ENCODE data around the gene FUT1. TPM values are rescaled to one million over a fixed set of nuclear protein-coding genes. Genes with fewer than 3 reads are reported as not detected.

FUT1 gene
- total RNA-seq, 4 donors from 2014 or later: 0.83 to 2.5 (median 2.1) TPM

DNA sequence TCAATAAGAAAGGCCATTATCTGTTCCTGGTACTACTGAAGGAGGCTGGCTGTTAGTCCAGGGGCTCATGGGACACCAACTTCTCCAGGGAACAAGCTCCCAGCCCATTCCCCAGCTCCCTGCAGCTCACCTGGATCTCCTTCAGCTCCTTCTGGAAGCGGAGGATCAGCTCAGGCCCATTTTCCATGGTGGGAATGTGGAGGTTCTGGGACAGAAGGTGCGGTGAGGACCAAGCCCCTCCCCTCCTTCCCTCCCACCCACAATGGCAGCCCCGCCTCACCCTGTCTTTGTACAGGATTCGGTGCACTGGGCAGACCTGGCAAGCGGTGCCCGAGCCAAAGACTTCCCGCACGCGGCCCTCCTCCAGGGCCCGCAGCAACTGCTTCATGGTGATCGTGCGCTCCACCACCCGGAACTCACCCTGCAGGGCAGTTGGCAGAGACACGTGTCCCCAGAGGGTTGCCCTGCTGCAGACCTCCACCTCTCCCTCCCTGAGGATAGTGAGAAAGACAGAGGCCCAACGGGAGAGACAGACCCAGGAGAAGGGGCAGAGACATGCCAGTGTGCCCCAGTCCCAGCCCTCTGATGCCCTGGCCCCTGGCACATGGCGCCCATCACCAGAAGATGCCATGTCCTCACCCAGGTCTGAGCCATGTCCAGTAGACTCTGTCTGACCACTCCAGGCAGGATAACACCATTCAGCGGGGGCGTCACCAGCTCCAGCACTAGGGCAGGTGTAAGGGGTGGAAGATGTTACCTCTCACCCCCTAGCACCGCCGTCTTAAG is 44.0 kb upstream of the FUT1 start:
- Histone ChIP-seq H3K36me3 (peaks cover 7 to 31% (median 18%) of the 10 kb centered on the region in 4 donors), H3K4me3 (no peak overlapping the region), H3K4me1 (peaks cover 16 to 28% (median 23%) of the 10 kb centered on the region in 4 donors), H3K9me3 (no peaks in the 10 kb centered on the region), H3K27me3 (no peaks in the 10 kb centered on the region), H3K27ac (replicated peaks in 1 of 4) (peak overlapping the region; percentile 86 to 92 (median 89))
- WGBS: 91% methylated on average over 17 of the region's 20 CpGs
- TF ChIP-seq POLR2AphosphoS5 (IDR thresholded peaks at IDR 0.05): no peak
- TF ChIP-seq EP300 (IDR thresholded peaks at IDR 0.05): no peak
- no peak for TF ChIP-seq POLR2A (IDR thresholded peaks at IDR 0.05; ENCODE audit: low read depth)
- TF ChIP-seq, protein P1, sequence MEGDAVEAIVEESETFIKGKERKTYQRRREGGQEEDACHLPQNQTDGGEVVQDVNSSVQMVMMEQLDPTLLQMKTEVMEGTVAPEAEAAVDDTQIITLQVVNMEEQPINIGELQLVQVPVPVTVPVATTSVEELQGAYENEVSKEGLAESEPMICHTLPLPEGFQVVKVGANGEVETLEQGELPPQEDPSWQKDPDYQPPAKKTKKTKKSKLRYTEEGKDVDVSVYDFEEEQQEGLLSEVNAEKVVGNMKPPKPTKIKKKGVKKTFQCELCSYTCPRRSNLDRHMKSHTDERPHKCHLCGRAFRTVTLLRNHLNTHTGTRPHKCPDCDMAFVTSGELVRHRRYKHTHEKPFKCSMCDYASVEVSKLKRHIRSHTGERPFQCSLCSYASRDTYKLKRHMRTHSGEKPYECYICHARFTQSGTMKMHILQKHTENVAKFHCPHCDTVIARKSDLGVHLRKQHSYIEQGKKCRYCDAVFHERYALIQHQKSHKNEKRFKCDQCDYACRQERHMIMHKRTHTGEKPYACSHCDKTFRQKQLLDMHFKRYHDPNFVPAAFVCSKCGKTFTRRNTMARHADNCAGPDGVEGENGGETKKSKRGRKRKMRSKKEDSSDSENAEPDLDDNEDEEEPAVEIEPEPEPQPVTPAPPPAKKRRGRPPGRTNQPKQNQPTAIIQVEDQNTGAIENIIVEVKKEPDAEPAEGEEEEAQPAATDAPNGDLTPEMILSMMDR (IDR thresholded peaks at IDR 0.05): no peak
- intact Hi-C loops (cut with DNase I): loop anchor here (10.0 kb wide), 1 partner anchor 152 kb away; the partner anchor contains the start of gene CA11
- no peak for DNase-seq (ENCODE audit: extremely low spot score)

DNA sequence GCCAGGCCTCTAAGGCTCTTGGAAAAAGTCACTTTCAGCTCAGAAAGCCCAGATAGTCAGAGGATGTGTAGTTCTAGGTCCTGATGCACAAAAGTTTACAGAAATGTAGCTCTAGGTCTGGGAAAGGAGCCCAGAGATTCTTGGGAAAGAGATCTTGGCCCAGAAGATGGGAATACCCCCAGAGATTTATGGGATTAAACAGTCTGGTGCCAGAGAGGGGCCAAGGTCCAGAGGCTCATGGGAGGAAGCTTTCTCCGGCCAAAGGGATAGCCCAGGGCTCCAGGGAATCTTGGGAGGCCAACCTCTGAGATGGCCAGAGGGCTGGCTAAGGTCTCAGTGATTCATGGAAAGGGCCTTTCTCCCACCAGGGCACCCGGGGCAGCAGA is 43.2 kb upstream of the FUT1 start:
- Histone ChIP-seq H3K4me1 (peaks cover 16 to 28% (median 23%) of the 10 kb centered on the region in 4 donors), H3K4me3 (peak overlapping the region in 2 of 4 donors; percentile 53 to 54), H3K27ac (replicated peaks in 1 of 4) (peak overlapping the region; percentile 86 to 92 (median 89)), H3K36me3 (peaks cover 7 to 31% (median 18%) of the 10 kb centered on the region in 4 donors), H3K9me3 (no peaks in the 10 kb centered on the region), H3K27me3 (no peaks in the 10 kb centered on the region)
- DNase-seq (ENCODE audit: extremely low spot score): no peak
- WGBS: 29% methylated on average over 1 of the region's 2 CpGs
- TF ChIP-seq POLR2AphosphoS5 (IDR thresholded peaks at IDR 0.05) (no peak), EP300 (IDR thresholded peaks at IDR 0.05) (no peak), POLR2A (IDR thresholded peaks at IDR 0.05; ENCODE audit: low read depth) (no peak)
- TF ChIP-seq, protein P1 (IDR thresholded peaks at IDR 0.05): no peak
- intact Hi-C loops (cut with DNase I): loop anchor here (2.0 to 10.0 kb wide), 2 partner anchors 41 to 151 kb away; partner anchors contain the start of genes CA11 and HSD17B14

DNA sequence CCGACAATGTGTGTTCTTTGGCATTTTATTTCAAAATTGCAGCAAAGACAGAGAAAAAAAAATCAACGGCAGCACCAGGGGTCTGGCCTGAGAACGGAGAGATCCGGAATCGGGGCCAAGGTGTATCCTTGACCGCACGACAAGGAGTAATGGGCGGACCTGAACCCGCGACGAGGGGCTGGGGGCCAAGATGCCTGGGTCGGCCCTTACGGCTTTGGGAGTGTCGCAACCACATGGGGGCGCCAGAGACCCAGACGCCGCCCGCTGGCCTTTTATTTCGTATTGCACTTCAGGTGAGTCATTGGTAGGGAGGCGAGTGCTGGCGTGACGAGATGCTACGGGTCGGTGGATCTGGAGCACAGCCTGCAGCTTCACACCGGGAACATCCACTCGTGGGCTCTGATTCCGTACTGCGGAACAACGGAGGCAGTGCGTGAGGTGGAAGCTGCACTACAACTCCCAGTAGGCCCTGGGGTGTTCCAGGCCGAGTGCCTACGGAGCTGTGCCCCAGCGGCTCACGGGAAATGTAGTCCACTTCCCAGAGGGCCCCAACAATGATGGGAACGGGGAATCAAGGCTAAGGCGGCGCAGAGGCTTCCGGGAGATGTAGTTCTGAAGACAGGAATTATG is 42.7 kb upstream of the FUT1 start:
- Histone ChIP-seq H3K36me3 (peaks cover 7 to 31% (median 18%) of the 10 kb centered on the region in 4 donors), H3K27me3 (no peaks in the 10 kb centered on the region), H3K4me1 (peaks cover 16 to 28% (median 23%) of the 10 kb centered on the region in 4 donors), H3K9me3 (no peaks in the 10 kb centered on the region), H3K27ac (replicated peaks in 1 of 4) (peak overlapping the region; percentile 86 to 92 (median 89)), H3K4me3 (peak overlapping the region; percentile 51 to 66 (median 54))
- peak; percentile 97 for DNase-seq (ENCODE audit: extremely low spot score)
- intact Hi-C loops (cut with DNase I): loop anchor here (2.0 to 10.0 kb wide), 2 partner anchors 42 to 150 kb away; partner anchors contain the start of genes CA11 and HSD17B14
- 2% methylated on average over 19 of the region's 38 CpGs for WGBS
- TF ChIP-seq POLR2AphosphoS5 (IDR thresholded peaks at IDR 0.05) (peak; percentile 73 to 76), EP300 (IDR thresholded peaks at IDR 0.05) (no peak)
- TF ChIP-seq, protein P1 (IDR thresholded peaks at IDR 0.05): peak; percentile 96 to 97 (median 97)

DNA sequence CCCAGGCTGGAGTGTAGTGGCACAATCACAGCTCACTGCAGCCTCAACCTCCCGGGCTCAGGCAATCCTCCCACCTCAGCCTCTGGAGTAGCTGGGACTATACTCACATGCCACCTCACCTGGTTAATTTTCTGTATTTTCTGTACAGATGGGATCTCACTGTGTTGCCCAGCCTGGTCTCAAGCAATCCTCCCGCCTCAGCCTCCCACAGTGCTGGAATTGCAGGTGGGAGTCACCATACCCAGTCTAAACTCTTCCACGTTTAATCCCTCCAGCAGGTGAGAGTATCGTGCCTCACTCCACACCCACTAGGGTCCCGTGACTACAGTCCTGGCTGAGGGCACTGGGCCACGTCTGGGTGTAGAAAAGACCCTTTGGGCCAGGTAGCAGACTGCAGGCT is 41.9 kb upstream of the FUT1 start:
- intact Hi-C loops (cut with DNase I): loop anchor here (2.0 to 10.0 kb wide), 2 partner anchors 43 to 149 kb away; partner anchors contain the start of genes CA11 and HSD17B14

More for the DNA sequence above, 41.9 kb upstream of the FUT1 start:
- no peak overlapping the region for H3K4me3 ChIP-seq
- H3K9me3 ChIP-seq: no peaks in the 10 kb centered on the region
- H3K4me1 ChIP-seq: peaks cover 16 to 28% (median 23%) of the 10 kb centered on the region in 4 donors
- TF ChIP-seq EP300 (IDR thresholded peaks at IDR 0.05) (no peak), POLR2A (IDR thresholded peaks at IDR 0.05; ENCODE audit: low read depth) (no peak), POLR2AphosphoS5 (IDR thresholded peaks at IDR 0.05) (no peak)
- TF ChIP-seq, protein P1 (IDR thresholded peaks at IDR 0.05): no peak
- DNase-seq (ENCODE audit: extremely low spot score): no peak
- H3K36me3 ChIP-seq: peaks cover 2 to 22% (median 11%) of the 10 kb centered on the region in 4 donors
- 76% methylated on average over 6 of the region's 6 CpGs for WGBS
- H3K27me3 ChIP-seq: no peaks in the 10 kb centered on the region
- peak overlapping the region; percentile 86 to 92 (median 89) for H3K27ac ChIP-seq (replicated peaks in 1 of 4)
